IMR-90 (cell line): ENCODE data around the gene MAGI2. TPM values are rescaled to one million over a fixed set of nuclear protein-coding genes. Genes with fewer than 3 reads are reported as not detected.

Experiments used
- ATAC-seq: fragments of 200-7000 bp; cut with Tn5 transposase; 2 replicates; pipeline ENCODE4 v1.9.1; 2020; ENCODE audit warnings: low read depth, mild to moderate bottlenecking, moderate library complexity
- BruUV-seq: library from RNA; stranded (reverse); fragments of 400-500 nt; replicated peaks from 2 replicates; lab custom pipeline; 2021; lab: Mats Ljungman, UMichigan
- CTCF ChIA-PET: fragments of 300-600 bp; formaldehyde crosslinking; extraction: SDS; loops from one replicate; lab custom pipeline; 2021; ENCODE audit warnings: antibody characterized with exemption; lab: Yijun Ruan, JAX
- POLR2A ChIA-PET: fragments of 300-600 bp; sonication (Branson Sonifier 250); formaldehyde crosslinking; loops from one replicate; lab custom pipeline; 2022; ENCODE audit warnings: antibody characterized with exemption; ENCODE audit not compliant: unreplicated experiment; lab: Charles Lee
- DNase-seq: peaks from one replicate; pipeline ENCODE4 v3.0.0; 2013
- H2AFZ ChIP-seq: replicated peaks from 2 replicates; pipeline ENCODE3; 2013; ENCODE audit warnings: low read length, mild to moderate bottlenecking; ENCODE audit not compliant: poor library complexity
- H2AK5ac ChIP-seq: 2 replicates; pipeline ENCODE4 v1.6.1; 2013; ENCODE audit warnings: low read depth, low read length, inconsistent platforms
- H2AK9ac ChIP-seq: replicated peaks from 2 replicates; pipeline ENCODE3; 2013; ENCODE audit warnings: mild to moderate bottlenecking, low read depth, low read length, moderate library complexity; ENCODE audit not compliant: poor library complexity
- H2BK120ac ChIP-seq: 2 replicates; pipeline ENCODE4 v1.6.1; 2013; ENCODE audit warnings: low read depth, low read length, inconsistent platforms
- H2BK15ac ChIP-seq: 3 replicates; pipeline ENCODE4 v1.6.1; 2013; ENCODE audit warnings: low read depth, low read length, inconsistent platforms
- H2BK20ac ChIP-seq: 2 replicates; pipeline ENCODE4 v1.6.1; 2013; ENCODE audit warnings: low read depth, mild to moderate bottlenecking, inconsistent platforms, low read length, moderate library complexity
- H2BK5ac ChIP-seq: 2 replicates; pipeline ENCODE4 v1.6.1; 2013; ENCODE audit warnings: mild to moderate bottlenecking, low read depth, low read length, inconsistent platforms; ENCODE audit not compliant: poor library complexity, severe bottlenecking
- H3K14ac ChIP-seq: replicated peaks from 2 replicates; pipeline ENCODE4 v1.6.1; 2013; ENCODE audit warnings: low read depth, low read length, inconsistent platforms
- H3K18ac ChIP-seq: 2 replicates; pipeline ENCODE4 v1.6.1; 2013; ENCODE audit warnings: low read depth, low read length, control low read depth
- H3K23ac ChIP-seq: 2 replicates; pipeline ENCODE4 v1.6.1; 2013; ENCODE audit warnings: low read depth, low read length, inconsistent platforms
- H3K27ac ChIP-seq: 2 replicates; pipeline ENCODE4 v1.5.1; 2013; ENCODE audit warnings: mild to moderate bottlenecking, control low read depth, low read length; ENCODE audit not compliant: insufficient read depth
- H3K27me3 ChIP-seq: 2 replicates; pipeline ENCODE4 v1.6.1; 2013; ENCODE audit warnings: low read length; ENCODE audit not compliant: control insufficient read depth, insufficient read depth
- H3K36me3 ChIP-seq: 2 replicates; pipeline ENCODE4 v1.6.1; 2013; ENCODE audit warnings: low read length, mixed read lengths; ENCODE audit not compliant: control insufficient read depth, insufficient read depth
- H3K4ac ChIP-seq: 2 replicates; pipeline ENCODE4 v1.6.1; 2013; ENCODE audit warnings: low read depth, low read length, inconsistent platforms
- H3K4me1 ChIP-seq: 2 replicates; pipeline ENCODE4 v1.6.1; 2013; ENCODE audit warnings: low read length, mixed read lengths; ENCODE audit not compliant: control insufficient read depth, insufficient read depth
- H3K4me2 ChIP-seq: 2 replicates; pipeline ENCODE4 v1.6.1; 2013; ENCODE audit warnings: low read depth, mild to moderate bottlenecking, control low read depth, low read length, moderate library complexity
- H3K4me3 ChIP-seq: 2 replicates; pipeline ENCODE4 v1.5.1; 2013; ENCODE audit warnings: low read depth, mild to moderate bottlenecking, control low read depth, low read length, moderate library complexity; ENCODE audit not compliant: insufficient read depth
- H3K56ac ChIP-seq: 2 replicates; pipeline ENCODE4 v1.6.1; 2013; ENCODE audit warnings: low read length, inconsistent platforms; ENCODE audit not compliant: insufficient read depth; ENCODE audit errors: extremely low read depth
- H3K79me1 ChIP-seq, 2 experiments: 2 replicates each; pipeline ENCODE4 v1.6.1; 2013; ENCODE audit warnings: low read length in 2 of 2, inconsistent platforms in 1 of 2, low read depth in 1 of 2
- H3K9ac ChIP-seq: 2 replicates; pipeline ENCODE4 v1.6.1; 2013; ENCODE audit warnings: low read depth, low read length, control low read depth
- H3K9me1 ChIP-seq: 2 replicates; pipeline ENCODE4 v1.6.1; 2013; ENCODE audit warnings: low read length, inconsistent platforms; ENCODE audit not compliant: insufficient read depth
- H3K9me3 ChIP-seq: 2 replicates; pipeline ENCODE4 v1.6.1; 2013; ENCODE audit warnings: low read length; ENCODE audit not compliant: control insufficient read depth, insufficient read depth
- H4K20me1 ChIP-seq: 2 replicates; pipeline ENCODE4 v1.6.1; 2013; ENCODE audit warnings: low read length, inconsistent platforms; ENCODE audit not compliant: insufficient read depth
- H4K5ac ChIP-seq: 2 replicates; pipeline ENCODE4 v1.6.1; 2013; ENCODE audit warnings: mild to moderate bottlenecking, low read depth, low read length, control low read depth
- H4K8ac ChIP-seq, 2 experiments: 2 replicates each; pipeline ENCODE4 v1.6.1; 2013; ENCODE audit warnings: low read depth in 2 of 2, low read length in 2 of 2, control low read depth in 1 of 2, inconsistent platforms in 1 of 2
- H4K91ac ChIP-seq: 2 replicates; pipeline ENCODE4 v1.6.1; 2013; ENCODE audit warnings: low read depth, low read length, inconsistent platforms; ENCODE audit not compliant: insufficient read depth
- CEBPB ChIP-seq: IDR thresholded peaks from 2 replicates; pipeline ENCODE4 v1.6.1; 2012; ENCODE audit warnings: low read depth, low read length, improper control_type of control experiment
- CHD1 ChIP-seq: IDR thresholded peaks from 2 replicates; pipeline ENCODE4 v1.6.1; 2012; ENCODE audit warnings: low read depth, low read length, improper control_type of control experiment
- MAZ ChIP-seq: IDR thresholded peaks from 2 replicates; pipeline ENCODE4 v1.6.1; 2012; ENCODE audit warnings: low read depth, mild to moderate bottlenecking, low read length, improper control_type of control experiment, moderate library complexity, borderline replicate concordance
- MXI1 ChIP-seq: IDR thresholded peaks from 2 replicates; pipeline ENCODE4 v1.6.1; 2012; ENCODE audit warnings: low read depth, mild to moderate bottlenecking, low read length, moderate library complexity, borderline replicate concordance
- NFE2L2 ChIP-seq: fragments of 150-350 bp; IDR thresholded peaks from 2 replicates; pipeline ENCODE4 v1.6.1; 2016; ENCODE audit warnings: low read depth, mild to moderate bottlenecking, low read length
- RFX5 ChIP-seq: IDR thresholded peaks from 2 replicates; pipeline ENCODE4 v1.8.0; 2012; ENCODE audit warnings: low read depth, mild to moderate bottlenecking, low read length, moderate library complexity
- WGBS, 2 experiments: methylation state at CpG; one replicate each; pipeline versions ENCODE4 v1.1.5 to v1.1.7; 2013; ENCODE audit warnings: missing lambda C conversion rate in 2 of 2; ENCODE audit not compliant: insufficient read length in 1 of 2; ENCODE audit errors: extremely low coverage in 2 of 2; 5-methylcytosine and 5-hydroxymethylcytosine counted together
- dilution Hi-C: fragments of 300-500 bp; cut with HindIII; formaldehyde crosslinking; loops from one replicate; pipeline ENCODE4 v1.14.3; 2018; ENCODE audit warnings: low sequenced_read_pairs; ENCODE audit not compliant: unreplicated experiment
- in situ Hi-C: fragments of 300-500 bp; cut with MboI; formaldehyde crosslinking; loops from 3 replicates; pipeline ENCODE4 v1.14.3; 2019; ENCODE audit warnings: low sequenced_read_pairs, inconsistent platforms, mixed read lengths
- intact Hi-C: fragments of 100-400 bp; cut with micrococcal nuclease; formaldehyde crosslinking; loops from 2 replicates; pipeline ENCODE4 v1.10.0; 2022
- polyA plus RNA-seq, 3 experiments: library from polyadenylated mRNA; depleted of rRNA; stranded (reverse); fragments of >200 nt; gene quantifications; 2 replicates each; pipeline ENCODE4 v1.2.3, GENCODE V29; 2012; ENCODE audit warnings: low replicate concordance in 1 of 3
- total RNA-seq: library from RNA; depleted of rRNA; stranded (reverse); fragments of >200 nt; gene quantifications from 2 replicates; pipeline ENCODE4 v1.2.3, GENCODE V29; 2012
- TF ChIP-seq, protein P1 (sequence below): fragments of 150-350 bp; IDR thresholded peaks from 2 replicates; pipeline ENCODE4 v1.6.1; 2016; ENCODE audit warnings: low read depth, mild to moderate bottlenecking, low read length, moderate library complexity, borderline replicate concordance
- TF ChIP-seq, protein P2 (sequence below): fragments of 150-350 bp; IDR thresholded peaks from 2 replicates; pipeline ENCODE4 v1.6.1; 2017; ENCODE audit warnings: mild to moderate bottlenecking, antibody characterized with exemption, low read length, low read depth

The MAGI2 gene
- total and polyA plus RNA-seq, 2 of the 4 experiments (the other 2 are of a cell fraction), result 2.5 to 17.9 TPM

DNA sequence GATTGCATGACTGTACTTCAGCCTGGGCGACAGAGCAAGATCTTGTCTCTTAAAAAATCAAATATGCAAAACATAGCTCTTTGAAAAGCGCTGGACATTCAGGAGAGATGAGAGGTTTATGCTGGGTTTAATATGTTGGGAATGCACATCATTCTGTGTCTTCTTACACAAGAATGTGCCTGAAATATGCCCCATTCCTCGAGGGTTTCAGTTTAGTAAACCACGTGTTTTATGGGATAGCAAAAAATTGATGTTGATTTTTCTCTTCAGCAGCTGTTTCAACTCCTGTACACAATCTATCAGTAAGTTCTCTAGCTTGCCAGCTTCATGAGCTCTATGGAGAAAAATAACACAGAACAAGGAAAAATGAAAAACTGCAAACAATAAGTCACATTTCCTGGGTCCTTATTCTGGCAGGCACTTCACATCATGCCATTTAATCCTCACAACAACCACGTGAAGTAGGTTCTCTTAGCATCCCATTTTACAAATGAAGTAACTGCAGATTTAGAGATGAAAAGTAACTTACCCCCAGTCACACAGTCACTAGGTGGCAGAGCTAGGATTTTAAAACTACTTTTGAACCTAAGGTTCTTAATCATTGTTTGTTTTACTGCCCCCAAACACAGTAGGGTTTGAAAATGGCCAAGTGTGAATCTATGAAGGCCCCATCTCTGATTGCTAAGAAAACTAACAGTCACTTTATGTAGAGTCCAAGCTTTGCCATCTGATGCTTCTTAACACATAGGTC is 1231.3 kb downstream of the MAGI2 start:
- ATAC-seq (peak; percentile 73), DNase-seq (peak; percentile 78)
- Histone ChIP-seq H3K9me1 (peaks cover 7% of the 10 kb centered on the region), H3K36me3 (no peaks in the 10 kb centered on the region), H3K14ac (peak overlapping the region; percentile 72; the same call in 1 of the 2 replicates), H2BK5ac (peak overlapping the region; percentile 76), H3K56ac (no peak overlapping the region), H2BK15ac (no peak overlapping the region; the same call in 2 of the 3 replicates), H4K91ac (peak overlapping the region; percentile 39; the same call in 1 of the 2 replicates), H3K4me2 (peak overlapping the region; percentile 81), H4K8ac (peak overlapping the region in 1 of 2 experiments; percentile 39; a peak in 2 of 4 replicates), H3K4ac (peak overlapping the region; percentile 49; the same call in 1 of the 2 replicates), H3K23ac (peak overlapping the region; percentile 55; the same call in 1 of the 2 replicates), H3K18ac (peak overlapping the region; percentile 82), H3K79me1 (no peaks in the 10 kb centered on the region), H3K4me1 (peaks cover 18% of the 10 kb centered on the region), H4K5ac (peak overlapping the region; percentile 34), H2AK9ac (no peak overlapping the region), H4K20me1 (no peaks in the 10 kb centered on the region), H2AK5ac (no peak overlapping the region), H3K9ac (no peak overlapping the region), H2BK120ac (peak overlapping the region; percentile 65; the same call in 1 of the 2 replicates), H2AFZ (no peak overlapping the region), H3K4me3 (no peak overlapping the region), H3K9me3 (no peaks in the 10 kb centered on the region), H3K27me3 (no peaks in the 10 kb centered on the region), H2BK20ac (0 out of 2 replicates have a peak overlapping the region, but pooled peaks have one; percentile 15), H3K27ac (peak overlapping the region; percentile 59; the same call in 1 of the 2 replicates)
- in situ Hi-C loops, result no loop called here
- dilution Hi-C loops, result no loop called here
- intact Hi-C loops, result loop anchor here (1.0 to 10.0 kb wide), 3 partner anchors 87 to 277 kb away; no protein-coding TSS in a partner anchor
- TF ChIP-seq, protein P1, sequence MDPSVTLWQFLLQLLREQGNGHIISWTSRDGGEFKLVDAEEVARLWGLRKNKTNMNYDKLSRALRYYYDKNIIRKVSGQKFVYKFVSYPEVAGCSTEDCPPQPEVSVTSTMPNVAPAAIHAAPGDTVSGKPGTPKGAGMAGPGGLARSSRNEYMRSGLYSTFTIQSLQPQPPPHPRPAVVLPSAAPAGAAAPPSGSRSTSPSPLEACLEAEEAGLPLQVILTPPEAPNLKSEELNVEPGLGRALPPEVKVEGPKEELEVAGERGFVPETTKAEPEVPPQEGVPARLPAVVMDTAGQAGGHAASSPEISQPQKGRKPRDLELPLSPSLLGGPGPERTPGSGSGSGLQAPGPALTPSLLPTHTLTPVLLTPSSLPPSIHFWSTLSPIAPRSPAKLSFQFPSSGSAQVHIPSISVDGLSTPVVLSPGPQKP, result no peak
- no peak for TF ChIP-seq RFX5
- TF ChIP-seq, protein P2, sequence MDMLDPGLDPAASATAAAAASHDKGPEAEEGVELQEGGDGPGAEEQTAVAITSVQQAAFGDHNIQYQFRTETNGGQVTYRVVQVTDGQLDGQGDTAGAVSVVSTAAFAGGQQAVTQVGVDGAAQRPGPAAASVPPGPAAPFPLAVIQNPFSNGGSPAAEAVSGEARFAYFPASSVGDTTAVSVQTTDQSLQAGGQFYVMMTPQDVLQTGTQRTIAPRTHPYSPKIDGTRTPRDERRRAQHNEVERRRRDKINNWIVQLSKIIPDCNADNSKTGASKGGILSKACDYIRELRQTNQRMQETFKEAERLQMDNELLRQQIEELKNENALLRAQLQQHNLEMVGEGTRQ, result 0 out of 2 replicates have a peak, but pooled peaks have one; percentile 19
- TF ChIP-seq MXI1, result peak; percentile 38; the same call in 1 of the 2 replicates
- TF ChIP-seq CHD1, result no peak
- TF ChIP-seq NFE2L2, result no peak
- no peak for TF ChIP-seq MAZ
- no peak for TF ChIP-seq CEBPB
- CTCF ChIA-PET, result interaction anchor here (0.6 to 1.3 kb wide), 7 partner anchors 9 to 571 kb away, joined by 3 read pairs; no protein-coding TSS in a partner anchor
- BruUV-seq, result no TSS peak
- WGBS, 2 experiments, result no CpG with 5 or more reads among the region's 5 CpGs
- POLR2A ChIA-PET, result no interaction called here
